ENCODE data around the gene FBXL16.
"Not testable (repeated sequence)": the region's sequence is repeated elsewhere in the genome, so short reads cannot be mapped to it uniquely, and the experiment has no call there.

Gene FBXL16

GRCh38 chr16:695355-696089, 10.1 kb downstream of the FBXL16 start:
- peak overlapping the region; percentile 7 for H3K4me3 ChIP-seq (ENCODE audit: low read length)
- no peak for TF ChIP-seq CTCF (conservative IDR thresholded peaks at IDR 0.05; ENCODE audit: low read depth, low read length)

DNA sequence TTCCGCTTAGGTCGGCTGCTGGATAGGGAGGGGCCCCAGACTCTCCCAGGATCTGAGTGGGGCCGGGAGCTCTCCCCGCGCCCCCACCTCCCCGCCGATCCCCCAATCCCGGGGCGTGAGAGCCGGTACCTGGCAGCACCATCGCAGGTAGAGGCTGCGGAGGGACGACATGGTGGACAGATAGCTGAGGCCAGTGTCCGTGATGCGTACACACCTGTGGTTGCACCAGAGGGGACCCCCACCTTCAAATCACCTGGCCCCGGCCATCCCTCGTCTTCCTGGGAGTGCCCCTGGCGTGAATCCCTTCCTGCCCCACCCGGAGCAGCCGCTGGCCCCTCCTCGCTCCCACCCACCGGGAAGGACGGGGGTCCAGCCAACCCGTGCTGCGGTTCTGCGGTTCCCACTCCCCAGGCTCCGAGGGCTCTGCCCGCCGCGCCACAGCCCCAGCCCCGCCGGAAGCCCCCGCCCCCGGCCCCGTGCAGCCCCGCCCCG, 10.7 kb downstream of the FBXL16 start:
- no peak for TF ChIP-seq CTCF (conservative IDR thresholded peaks at IDR 0.05; ENCODE audit: low read depth, low read length)
- no peak overlapping the region for H3K4me3 ChIP-seq (ENCODE audit: low read length)
- DNase-seq (ENCODE audit: low read depth): no peak

More at GRCh38 chr16:695355-696089, 10.1 kb downstream of the FBXL16 start:
- DNase-seq (ENCODE audit: low read depth): no peak

DNA sequence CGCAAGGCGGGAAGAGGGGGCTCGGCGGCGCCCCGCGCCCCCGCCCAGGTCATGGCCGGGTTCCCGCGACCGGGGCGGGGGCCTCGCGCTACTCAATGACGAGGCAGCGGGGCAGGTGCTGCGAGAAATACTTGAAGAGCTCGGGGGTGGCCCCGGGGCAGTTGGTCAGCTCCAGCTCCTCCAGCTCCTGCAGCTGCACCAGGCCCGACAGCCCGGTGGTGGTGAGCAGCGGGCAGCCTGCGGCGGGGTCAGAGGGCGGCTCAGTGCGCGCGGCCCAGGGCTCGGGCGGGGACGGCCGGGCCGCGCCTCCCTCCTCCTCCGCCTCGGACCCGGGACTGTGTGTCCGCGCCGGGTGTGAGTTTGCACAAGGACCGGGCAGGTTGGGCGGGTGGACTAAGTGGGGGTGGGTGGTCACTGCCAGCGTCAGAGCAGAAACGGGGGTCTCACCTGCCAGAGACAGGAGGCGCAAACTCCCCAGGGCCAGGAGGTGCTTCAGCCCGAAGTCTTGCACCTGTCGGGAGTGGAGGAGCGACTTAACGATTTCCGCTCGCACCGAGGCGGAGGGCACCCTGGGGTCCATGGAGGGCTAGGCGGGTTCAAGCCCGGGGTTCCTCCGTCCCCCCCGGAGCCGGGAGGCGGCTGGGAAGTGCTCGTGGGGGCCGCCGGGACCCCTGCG, 11.3 kb downstream of the FBXL16 start:
- no peak overlapping the region for H3K4me3 ChIP-seq (ENCODE audit: low read length)
- TF ChIP-seq CTCF (conservative IDR thresholded peaks at IDR 0.05; ENCODE audit: low read depth, low read length): no peak
- no peak for DNase-seq (ENCODE audit: low read depth)

DNA sequence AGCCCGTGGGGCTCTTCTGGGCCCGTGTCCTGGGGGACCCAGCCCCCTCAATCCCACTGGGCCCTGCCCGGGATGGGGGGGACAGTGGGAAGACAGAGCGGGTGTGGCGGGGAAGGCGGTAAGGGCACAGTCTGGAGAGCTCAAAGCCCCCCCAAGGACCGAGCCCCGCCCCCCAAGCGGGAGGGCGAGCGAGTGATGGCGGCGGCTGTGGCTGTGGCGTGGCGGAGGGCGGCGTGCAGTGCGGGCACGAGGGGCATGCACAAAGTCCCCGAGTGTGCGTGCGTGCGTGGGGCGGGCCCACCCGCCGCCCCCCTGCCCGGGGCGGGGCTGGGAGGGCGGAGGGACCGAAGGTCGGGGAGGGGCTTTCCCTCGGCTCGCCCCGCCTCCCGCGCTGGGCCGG, 11.8 kb downstream of the FBXL16 start:
- no peak overlapping the region for H3K4me3 ChIP-seq (ENCODE audit: low read length)
- no peak for DNase-seq (ENCODE audit: low read depth)
- no peak for TF ChIP-seq CTCF (conservative IDR thresholded peaks at IDR 0.05; ENCODE audit: low read depth, low read length)

DNA sequence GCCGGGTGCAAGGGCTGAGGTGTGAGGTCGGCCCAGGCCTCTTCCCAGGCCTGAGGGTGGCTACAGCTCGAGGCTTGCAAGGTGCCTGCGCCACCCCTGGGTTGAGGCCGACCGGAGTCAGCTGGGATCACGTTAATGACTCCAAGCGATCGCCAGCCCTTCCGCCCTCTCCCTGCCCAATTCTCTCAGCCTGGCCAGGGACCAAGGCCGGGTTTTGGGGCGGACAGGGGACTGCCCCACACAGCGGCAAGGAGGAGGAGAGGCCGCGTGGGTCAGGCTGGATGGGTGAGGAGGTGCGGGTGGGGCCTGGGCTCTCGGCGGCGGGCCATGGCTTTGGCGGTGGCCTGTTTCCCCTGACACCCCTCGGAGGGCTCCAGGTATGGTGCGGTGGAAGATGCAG, 12.2 kb downstream of the FBXL16 start:
- H3K4me3 ChIP-seq (ENCODE audit: low read length): no peak overlapping the region
- no peak for DNase-seq (ENCODE audit: low read depth)
- TF ChIP-seq CTCF (conservative IDR thresholded peaks at IDR 0.05; ENCODE audit: low read depth, low read length): no peak

DNA sequence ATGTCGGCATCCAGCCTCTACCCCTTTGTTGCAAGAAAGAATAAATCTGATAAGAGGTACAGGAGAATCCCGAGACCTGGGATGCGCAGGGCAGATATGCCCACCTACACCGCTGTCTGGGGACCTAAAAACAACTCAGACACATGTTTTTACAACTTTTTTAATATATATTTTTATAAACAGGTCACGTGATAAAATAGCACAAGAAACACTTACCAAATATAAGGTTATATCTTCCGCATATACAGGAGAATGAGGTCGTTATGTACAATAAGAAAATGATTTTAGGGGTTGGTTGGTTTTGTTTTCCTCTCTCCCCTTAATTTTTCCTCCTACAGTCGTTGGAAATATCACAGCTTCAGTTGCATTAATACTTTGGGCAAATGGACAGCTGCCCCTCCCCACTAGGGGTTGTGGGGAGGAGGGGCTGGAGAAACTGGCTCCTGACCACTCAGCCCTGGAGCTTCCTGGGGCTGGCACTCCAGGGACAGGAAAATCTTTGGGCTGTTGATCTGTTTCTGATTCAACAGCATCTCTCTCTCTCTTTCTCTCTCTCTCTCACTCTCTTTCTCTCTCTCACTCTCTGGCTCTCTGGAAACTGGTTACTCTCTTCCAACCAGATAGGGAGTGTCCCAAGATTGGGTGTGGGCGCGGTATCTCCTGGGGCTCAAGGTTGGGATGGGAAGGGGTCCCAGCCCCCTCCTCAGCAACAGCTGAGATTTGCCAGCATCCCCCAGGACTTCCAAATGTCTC, 13.1 kb downstream of the FBXL16 start:
- no peak for DNase-seq (ENCODE audit: low read depth)

GRCh38 chr16:691242-691641, 14.4 kb downstream of the FBXL16 start:
- not testable (repeated sequence) for DNase-seq (ENCODE audit: low read depth)

More for the DNA sequence above, 13.1 kb downstream of the FBXL16 start:
- no peak for TF ChIP-seq CTCF (conservative IDR thresholded peaks at IDR 0.05; ENCODE audit: low read depth, low read length)
- no peak overlapping the region for H3K4me3 ChIP-seq (ENCODE audit: low read length)

More at GRCh38 chr16:691242-691641, 14.4 kb downstream of the FBXL16 start:
- not testable (repeated sequence) for H3K4me3 ChIP-seq (ENCODE audit: low read length)
